Duodenal mucosa (tissue), 2 donors: ENCODE data around the gene CPT1C.

Source experiments
- H3K27ac ChIP-seq: one replicate; pipeline ENCODE4 v1.7.0; 2013; ENCODE audit warnings: low read depth, low read length
- H3K27me3 ChIP-seq, 2 donors: one replicate each; pipeline ENCODE4 v1.7.0; 2013; ENCODE audit warnings: low read length in 2 of 2, control low read depth in 1 of 2; ENCODE audit not compliant: insufficient read depth in 2 of 2, control insufficient read depth in 1 of 2
- H3K36me3 ChIP-seq, 2 donors: one replicate each; pipeline ENCODE4 v1.7.0; 2013; ENCODE audit warnings: low read length in 2 of 2, control low read depth in 1 of 2; ENCODE audit not compliant: insufficient read depth in 2 of 2, control insufficient read depth in 1 of 2
- H3K4me1 ChIP-seq, 2 donors: one replicate each; pipeline ENCODE4 v1.7.0; 2013; ENCODE audit warnings: low read length in 2 of 2, control low read depth in 1 of 2; ENCODE audit not compliant: insufficient read depth in 2 of 2, control insufficient read depth in 1 of 2
- H3K4me3 ChIP-seq, 2 donors: one replicate each; pipeline ENCODE4 v1.7.0; 2013; ENCODE audit warnings: low read length in 2 of 2, low read depth in 1 of 2
- H3K9ac ChIP-seq, 2 donors: one replicate each; pipeline ENCODE4 v1.7.0; 2013; ENCODE audit warnings: low read length in 2 of 2, low read depth in 1 of 2
- H3K9me3 ChIP-seq, 2 donors: one replicate each; pipeline ENCODE4 v1.7.0; 2013; ENCODE audit warnings: low read length in 2 of 2, control low read depth in 1 of 2; ENCODE audit not compliant: control insufficient read depth in 1 of 2

Gene CPT1C

DNA sequence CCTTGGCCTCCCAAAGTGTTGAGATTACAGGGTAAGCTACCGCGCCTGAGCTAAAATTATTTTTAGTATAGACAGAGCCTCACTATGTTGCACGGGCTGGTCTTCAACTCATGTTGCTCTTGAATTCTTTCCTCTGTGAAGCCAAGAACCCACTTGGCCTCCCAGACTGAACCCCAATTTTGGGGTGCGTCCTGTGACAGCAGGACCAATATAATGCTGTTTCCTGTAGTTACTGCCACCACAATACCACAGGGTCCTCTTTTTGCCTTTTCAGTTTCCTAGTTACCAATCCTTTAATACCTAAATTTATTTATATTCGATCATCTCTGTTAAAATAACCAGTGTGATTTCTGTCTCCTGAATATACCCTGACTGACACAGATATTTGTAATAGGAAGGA is 39.2 kb downstream of the CPT1C start:
- no peaks in the 10 kb centered on the region for H3K36me3 ChIP-seq
- H3K9me3 ChIP-seq, result no peaks in the 10 kb centered on the region
- H3K27ac ChIP-seq, result no peak overlapping the region
- H3K27me3 ChIP-seq, result no peaks in the 10 kb centered on the region
- H3K4me1 ChIP-seq, result no peaks in the 10 kb centered on the region
- no peak overlapping the region for H3K4me3 ChIP-seq
- H3K9ac ChIP-seq, result no peak overlapping the region

DNA sequence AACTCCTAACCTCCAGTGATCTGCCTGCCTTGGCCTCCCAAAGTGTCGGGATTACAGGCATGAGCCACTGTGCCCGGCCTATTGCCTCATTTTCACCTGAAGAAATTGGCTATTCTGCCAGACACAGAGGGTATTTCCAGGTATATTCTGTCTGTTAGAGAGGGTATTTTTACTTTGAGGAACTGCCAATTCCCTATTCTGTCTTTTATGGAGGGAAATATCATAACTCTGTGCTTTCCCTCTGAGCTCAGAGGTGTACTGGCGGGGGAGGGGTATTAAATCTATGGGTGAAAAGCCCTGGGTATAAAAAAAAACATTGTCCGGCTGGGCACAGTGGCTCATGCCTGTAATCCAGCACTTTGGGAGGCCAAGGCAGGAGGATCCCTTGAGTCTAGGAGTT is 47.4 kb downstream of the CPT1C start:
- Histone ChIP-seq H3K27me3 (no peaks in the 10 kb centered on the region), H3K4me1 (no peaks in the 10 kb centered on the region), H3K4me3 (no peak overlapping the region), H3K9ac (no peak overlapping the region), H3K36me3 (no peaks in the 10 kb centered on the region), H3K27ac (no peak overlapping the region), H3K9me3 (no peaks in the 10 kb centered on the region)

DNA sequence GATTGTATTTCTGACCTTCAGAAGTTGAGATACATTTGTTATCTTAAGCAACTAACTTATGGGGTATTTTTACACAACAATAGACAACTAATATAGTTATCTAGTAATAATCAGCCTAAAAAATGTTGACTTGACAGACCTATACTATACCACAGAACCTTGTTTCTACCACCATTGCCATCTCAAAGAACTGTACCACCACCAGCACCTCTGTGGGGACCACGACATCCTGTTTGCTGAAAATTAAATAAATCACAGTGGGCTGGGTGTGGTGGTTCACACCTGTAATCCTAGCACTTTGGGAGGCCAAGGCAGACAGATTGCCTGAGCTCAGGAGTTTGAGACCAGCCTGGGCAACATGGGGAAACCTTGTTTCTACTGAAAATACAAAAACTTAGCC is 48.2 kb downstream of the CPT1C start:
- Histone ChIP-seq H3K4me3 (no peak overlapping the region), H3K9me3 (no peaks in the 10 kb centered on the region), H3K4me1 (no peaks in the 10 kb centered on the region), H3K36me3 (no peaks in the 10 kb centered on the region), H3K27me3 (no peaks in the 10 kb centered on the region), H3K9ac (no peak overlapping the region), H3K27ac (no peak overlapping the region)

DNA sequence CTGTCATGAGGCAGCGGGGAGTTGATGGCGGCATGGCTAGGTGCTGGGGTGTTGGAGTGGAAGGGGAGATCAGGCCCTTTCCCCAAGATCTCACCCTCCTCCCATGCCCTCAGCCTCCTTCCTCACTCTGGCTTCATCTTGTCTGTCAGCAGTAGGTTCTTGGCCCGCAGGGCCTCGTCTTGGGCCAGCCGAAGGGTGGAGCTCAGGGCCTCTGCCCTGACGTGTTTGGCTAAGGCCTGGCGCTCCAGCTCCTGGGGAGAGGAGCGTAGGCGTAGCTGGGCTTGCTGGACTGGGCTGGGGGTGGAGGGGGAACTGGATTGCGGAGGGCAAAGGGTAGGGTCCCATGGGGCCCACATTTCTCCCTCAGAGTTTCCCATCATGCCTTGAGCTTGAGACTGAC is 49.0 kb downstream of the CPT1C start:
- Histone ChIP-seq H3K4me3 (no peak overlapping the region), H3K27me3 (no peaks in the 10 kb centered on the region), H3K9me3 (no peaks in the 10 kb centered on the region), H3K9ac (no peak overlapping the region), H3K4me1 (no peaks in the 10 kb centered on the region), H3K27ac (no peak overlapping the region), H3K36me3 (no peaks in the 10 kb centered on the region)

DNA sequence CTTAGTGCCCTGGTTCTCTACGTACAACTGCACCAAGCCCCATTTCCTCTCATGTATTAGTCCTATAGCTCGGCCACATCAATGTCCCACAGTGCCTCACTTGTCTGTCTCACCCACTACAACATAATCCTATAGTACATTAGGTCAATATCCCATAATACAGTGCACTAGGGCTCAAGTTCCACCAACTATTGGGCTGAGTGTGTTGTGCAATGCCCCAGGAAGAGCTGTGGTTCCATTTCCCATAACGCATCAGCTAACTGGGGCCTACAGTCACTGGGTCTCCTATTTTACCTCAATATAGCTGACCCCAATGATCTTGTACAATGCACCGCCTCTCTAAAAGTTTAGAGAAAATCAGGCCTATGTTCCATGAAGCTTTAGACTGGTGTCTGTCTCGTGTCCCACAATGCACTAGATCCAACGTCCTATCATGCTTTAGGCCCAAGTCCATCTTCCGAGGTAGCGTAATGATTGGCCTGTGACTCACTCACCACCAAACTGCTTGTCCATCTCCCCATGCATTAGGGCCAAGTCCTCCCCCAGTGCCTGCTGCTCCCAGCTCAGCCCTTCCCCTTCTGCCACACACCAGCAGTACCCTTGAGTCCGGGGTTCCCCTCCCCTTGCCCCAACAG is 50.4 kb downstream of the CPT1C start:
- no peaks in the 10 kb centered on the region for H3K4me1 ChIP-seq
- H3K27ac ChIP-seq, result no peak overlapping the region
- H3K9ac ChIP-seq, result no peak overlapping the region
- no peaks in the 10 kb centered on the region for H3K36me3 ChIP-seq
- H3K4me3 ChIP-seq, result no peak overlapping the region
- H3K9me3 ChIP-seq, result no peaks in the 10 kb centered on the region
- H3K27me3 ChIP-seq, result no peaks in the 10 kb centered on the region

DNA sequence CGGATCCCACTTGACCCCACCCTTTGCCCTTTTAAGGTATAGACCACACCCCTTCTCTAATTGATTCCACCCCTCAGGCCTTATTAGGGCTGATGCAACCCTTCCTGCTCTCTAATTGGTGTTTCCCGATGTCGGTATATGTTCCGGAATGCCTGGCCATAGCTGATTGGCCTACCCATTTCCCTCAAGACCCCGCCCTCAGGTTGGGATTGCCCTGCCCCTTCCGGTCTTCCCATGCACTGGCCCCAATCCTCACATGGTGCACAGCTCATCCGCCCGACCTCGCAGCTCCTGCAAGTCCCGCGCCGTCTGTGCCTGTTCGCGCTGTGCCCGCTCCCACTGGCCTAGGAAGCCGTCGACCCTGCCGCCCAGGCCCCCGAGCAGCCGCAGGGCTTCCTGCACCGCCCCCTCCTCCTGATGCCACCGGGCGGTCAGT is 54.0 kb downstream of the CPT1C start:
- H3K36me3 ChIP-seq, result no peaks in the 10 kb centered on the region
- H3K27me3 ChIP-seq, result no peaks in the 10 kb centered on the region
- no peak overlapping the region for H3K9ac ChIP-seq
- H3K9me3 ChIP-seq, result no peaks in the 10 kb centered on the region
- no peaks in the 10 kb centered on the region for H3K4me1 ChIP-seq
- no peak overlapping the region for H3K4me3 ChIP-seq
- H3K27ac ChIP-seq, result no peak overlapping the region

DNA sequence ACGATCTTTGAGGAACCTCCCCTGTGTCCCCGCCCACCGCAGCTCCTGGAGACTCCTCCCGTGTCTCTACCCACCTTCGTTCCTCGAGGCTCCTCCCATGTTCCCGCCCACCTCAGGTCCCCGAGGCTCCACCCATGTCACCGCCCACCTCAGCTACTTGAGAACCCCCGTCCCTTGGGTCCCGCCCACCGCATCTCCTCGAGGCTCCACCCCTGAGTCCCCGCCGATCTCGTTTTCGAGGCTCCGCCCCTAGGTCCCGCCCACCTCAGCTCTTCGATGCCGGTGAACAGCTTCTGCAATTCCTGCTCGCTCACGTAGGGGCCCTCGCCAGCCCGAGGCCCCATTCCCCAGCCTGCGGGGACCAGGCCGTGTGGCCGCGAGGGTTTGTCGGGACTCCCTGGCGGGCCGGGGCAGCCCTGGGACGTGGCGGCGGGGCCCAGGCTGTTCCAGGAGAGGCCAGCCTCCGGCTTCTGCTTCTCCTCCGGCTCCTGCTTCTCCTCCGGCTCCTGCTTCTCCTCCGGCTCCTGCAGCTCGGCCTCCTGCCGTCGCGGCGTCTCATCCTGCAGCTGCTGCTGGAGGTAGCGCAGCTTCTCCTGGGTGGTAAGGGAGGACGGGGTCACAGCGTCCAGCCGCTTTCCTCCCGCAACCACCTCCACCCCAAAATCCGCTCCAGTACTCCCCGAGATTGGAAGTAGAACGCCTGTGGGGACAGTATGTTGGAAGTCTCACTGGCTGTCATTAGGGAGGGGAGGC is 55.5 kb downstream of the CPT1C start:
- H3K4me3 ChIP-seq, result no peak overlapping the region
- H3K36me3 ChIP-seq, result no peaks in the 10 kb centered on the region
- H3K9ac ChIP-seq, result no peak overlapping the region
- no peaks in the 10 kb centered on the region for H3K27me3 ChIP-seq
- H3K9me3 ChIP-seq, result no peaks in the 10 kb centered on the region
- H3K27ac ChIP-seq, result no peak overlapping the region
- H3K4me1 ChIP-seq, result no peaks in the 10 kb centered on the region

DNA sequence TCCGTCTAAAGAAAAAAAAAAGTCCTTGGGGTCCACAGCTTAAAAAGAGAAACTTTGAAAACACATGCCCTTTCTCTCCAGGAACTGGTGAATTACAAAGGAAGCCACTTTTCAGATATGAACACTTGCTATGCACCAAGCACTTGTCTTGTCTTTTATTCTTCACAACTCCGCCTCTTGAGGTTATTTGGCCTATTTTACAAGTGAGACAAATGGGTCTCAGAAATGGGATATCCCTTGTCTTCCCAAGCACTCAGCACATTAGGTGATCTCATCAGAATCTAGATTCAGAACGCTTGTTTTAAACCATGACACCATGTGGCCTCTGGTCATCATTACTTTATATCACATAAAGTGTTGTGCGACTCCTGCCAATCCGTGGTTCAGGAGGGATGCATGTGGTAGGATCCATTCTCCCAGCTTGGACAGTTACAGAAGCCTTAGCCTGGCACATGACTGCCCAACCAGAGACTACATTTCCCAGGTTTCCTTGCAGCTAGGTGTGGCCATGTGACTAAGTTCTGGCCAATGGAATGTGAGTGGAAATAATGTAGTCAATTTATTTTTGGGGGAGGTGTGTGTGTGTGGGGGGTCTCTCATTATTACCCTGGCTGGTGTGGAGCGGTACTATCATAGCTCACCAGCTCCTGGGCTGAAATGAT is 58.3 kb downstream of the CPT1C start:
- H3K27me3 ChIP-seq, result no peaks in the 10 kb centered on the region
- no peak overlapping the region for H3K27ac ChIP-seq
- H3K9ac ChIP-seq, result no peak overlapping the region
- H3K9me3 ChIP-seq, result no peaks in the 10 kb centered on the region
- no peaks in the 10 kb centered on the region for H3K4me1 ChIP-seq
- no peak overlapping the region for H3K4me3 ChIP-seq
- H3K36me3 ChIP-seq, result no peaks in the 10 kb centered on the region

DNA sequence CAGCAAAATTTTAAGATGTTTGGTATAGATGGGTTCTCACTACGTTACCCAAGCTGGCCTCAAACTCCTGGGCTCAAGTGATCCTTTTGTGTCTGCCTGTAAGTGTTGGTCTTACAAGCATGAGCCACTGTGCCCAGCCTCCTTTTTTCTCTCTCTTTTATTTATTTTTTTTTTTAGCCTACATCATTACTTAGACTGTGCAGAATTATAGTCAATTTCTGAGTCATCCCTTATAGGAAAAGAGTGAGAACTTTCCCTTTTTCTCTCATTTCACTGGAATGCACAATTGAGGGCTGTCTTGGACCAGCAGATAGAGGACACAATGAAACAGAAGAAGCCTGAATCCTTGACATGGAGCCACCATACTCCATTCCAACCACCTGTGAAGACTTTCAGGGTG is 58.9 kb downstream of the CPT1C start:
- Histone ChIP-seq H3K4me3 (no peak overlapping the region), H3K27ac (no peak overlapping the region), H3K4me1 (no peaks in the 10 kb centered on the region), H3K27me3 (no peaks in the 10 kb centered on the region), H3K36me3 (no peaks in the 10 kb centered on the region), H3K9me3 (no peaks in the 10 kb centered on the region), H3K9ac (no peak overlapping the region)

DNA sequence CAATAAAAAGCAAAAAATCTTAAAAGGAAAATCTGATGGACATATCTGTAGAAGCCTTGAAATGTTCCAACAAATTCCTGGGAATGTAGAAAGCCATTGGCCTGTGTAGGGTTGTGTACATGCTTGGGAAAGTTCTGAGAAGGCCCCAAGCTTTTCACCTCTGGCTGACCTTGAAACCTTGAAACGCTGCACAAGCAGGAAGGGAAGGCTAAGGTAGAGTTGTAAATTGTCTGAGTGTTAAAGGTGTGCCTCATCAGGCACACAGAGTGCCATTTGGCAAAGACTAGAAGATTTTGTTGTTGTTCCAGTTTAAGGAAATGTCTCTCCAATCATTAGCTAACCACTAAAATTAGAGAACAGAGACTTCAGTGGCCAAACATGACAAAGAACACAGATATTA is 61.8 kb downstream of the CPT1C start:
- Histone ChIP-seq H3K27ac (no peak overlapping the region), H3K36me3 (no peaks in the 10 kb centered on the region), H3K9me3 (peaks cover 0 to 5% of the 10 kb centered on the region in 2 donors), H3K9ac (no peak overlapping the region), H3K4me3 (no peak overlapping the region), H3K4me1 (no peaks in the 10 kb centered on the region), H3K27me3 (no peaks in the 10 kb centered on the region)
